HG03520 (cell line): Measurements from ENCODE around the gene HNF1A.

ENCODE experiments used
- ATAC-seq: cut with Tn5 transposase; IDR thresholded peaks from one replicate; pipeline ENCODE4 v1.9.1; 2021; ENCODE audit warnings: mild to moderate bottlenecking, moderate library complexity; ENCODE audit not compliant: unreplicated experiment

Gene HNF1A

GRCh38 chr12:120959111-120959878, 19.0 kb upstream of the HNF1A start:
- no peak for ATAC-seq

GRCh38 chr12:120960657-120961056, 17.7 kb upstream of the HNF1A start:
- no peak for ATAC-seq

- no peak for ATAC-seq
Measured at GRCh38 chr12:120961604-120962531, 16.5 kb upstream of the HNF1A start.

- no peak for ATAC-seq
Measured at GRCh38 chr12:120962532-120963020, 15.8 kb upstream of the HNF1A start.

- ATAC-seq = no peak
Measured at GRCh38 chr12:120964298-120964697, 14.0 kb upstream of the HNF1A start.

- no peak for ATAC-seq
Measured at GRCh38 chr12:120965534-120966091, 12.7 kb upstream of the HNF1A start.

GRCh38 chr12:120970310-120970709, 8.0 kb upstream of the HNF1A start:
- ATAC-seq = no peak

GRCh38 chr12:120971299-120972180, 6.8 kb upstream of the HNF1A start:
- no peak for ATAC-seq

GRCh38 chr12:120972870-120973543, 5.3 kb upstream of the HNF1A start:
- no peak for ATAC-seq

- no peak for ATAC-seq
Measured at GRCh38 chr12:120977531-120978295, 630 bp upstream of the HNF1A start.

- ATAC-seq = no peak
Measured at GRCh38 chr12:120979220-120979861, 998 bp downstream of the HNF1A start.

GRCh38 chr12:120979862-120980696, 1.7 kb downstream of the HNF1A start:
- no peak for ATAC-seq

- no peak for ATAC-seq
Measured at GRCh38 chr12:120980800-120981368, 2.5 kb downstream of the HNF1A start.

- ATAC-seq = no peak
Measured at GRCh38 chr12:120981407-120981941, 3.1 kb downstream of the HNF1A start.

GRCh38 chr12:120982659-120983058, 4.3 kb downstream of the HNF1A start:
- ATAC-seq = no peak

GRCh38 chr12:120983759-120984158, 5.4 kb downstream of the HNF1A start:
- ATAC-seq = no peak

- no peak for ATAC-seq
Measured at GRCh38 chr12:120984351-120984898, 6.1 kb downstream of the HNF1A start.
